H9 (cell line): ENCODE measurements around the gene DNM2. TPM values are rescaled to one million over a fixed set of nuclear protein-coding genes. Genes with fewer than 3 reads are reported as not detected.

Experiments
- DNase-seq: peaks from one replicate; pipeline ENCODE4 v3.0.0-alpha.2; 2017
- H2AFZ ChIP-seq: one replicate; pipeline ENCODE4 v1.6.1; 2013; ENCODE audit warnings: mild to moderate bottlenecking, low read length, control low read depth, moderate library complexity
- H2AK5ac ChIP-seq: 2 replicates; pipeline ENCODE4 v1.6.1; 2013; ENCODE audit warnings: low read length, control low read depth, mixed read lengths; ENCODE audit not compliant: insufficient read length
- H2BK120ac ChIP-seq: one replicate; pipeline ENCODE4 v1.6.1; 2013; ENCODE audit warnings: low read depth, mild to moderate bottlenecking, low read length, control low read depth, inconsistent platforms; ENCODE audit not compliant: poor library complexity, severe bottlenecking
- H2BK12ac ChIP-seq: 2 replicates; pipeline ENCODE4 v1.6.1; 2013; ENCODE audit warnings: low read length, control low read depth, mixed read lengths, low read depth; ENCODE audit not compliant: insufficient read length
- H2BK15ac ChIP-seq: 2 replicates; pipeline ENCODE4 v1.6.1; 2013; ENCODE audit warnings: low read depth, low read length, control low read depth
- H2BK20ac ChIP-seq: one replicate; pipeline ENCODE4 v1.6.1; 2013; ENCODE audit warnings: low read depth, mild to moderate bottlenecking, low read length, control low read depth, inconsistent platforms; ENCODE audit not compliant: poor library complexity, severe bottlenecking
- H2BK5ac ChIP-seq: 2 replicates; pipeline ENCODE4 v1.6.1; 2013; ENCODE audit warnings: low read length, control low read depth, mixed read lengths; ENCODE audit not compliant: insufficient read length
- H3K14ac ChIP-seq: 2 replicates; pipeline ENCODE4 v1.6.1; 2013; ENCODE audit warnings: low read length, control low read depth; ENCODE audit not compliant: insufficient read depth
- H3K18ac ChIP-seq: 2 replicates; pipeline ENCODE4 v1.6.1; 2013; ENCODE audit warnings: low read depth, mild to moderate bottlenecking, mixed read lengths, low read length, control low read depth; ENCODE audit not compliant: insufficient read length
- H3K23ac ChIP-seq: 2 replicates; pipeline ENCODE4 v1.6.1; 2013; ENCODE audit warnings: low read length, control low read depth, mixed read lengths, low read depth; ENCODE audit not compliant: insufficient read length
- H3K23me2 ChIP-seq: 2 replicates; pipeline ENCODE4 v1.6.1; 2013; ENCODE audit warnings: low read depth, mild to moderate bottlenecking, mixed read lengths, low read length, control low read depth; ENCODE audit not compliant: insufficient read length, poor library complexity, severe bottlenecking
- H3K27ac ChIP-seq: 2 replicates; pipeline ENCODE4 v1.5.1; 2013; ENCODE audit warnings: low read length, control low read depth, mixed read lengths, low read depth; ENCODE audit not compliant: insufficient read length
- H3K27me3 ChIP-seq: 2 replicates; pipeline ENCODE4 v1.6.1; 2013; ENCODE audit warnings: low read length, control low read depth, inconsistent platforms; ENCODE audit not compliant: insufficient read depth
- H3K4ac ChIP-seq: 2 replicates; pipeline ENCODE4 v1.6.1; 2013; ENCODE audit warnings: low read depth, mild to moderate bottlenecking, control low read depth, inconsistent platforms, low read length, moderate library complexity
- H3K4me1 ChIP-seq: 2 replicates; pipeline ENCODE4 v1.6.1; 2013; ENCODE audit warnings: low read length, control low read depth, inconsistent platforms; ENCODE audit not compliant: insufficient read depth
- H3K4me2 ChIP-seq: 2 replicates; pipeline ENCODE4 v1.6.1; 2013; ENCODE audit warnings: low read length, control low read depth, mixed read lengths; ENCODE audit not compliant: insufficient read length, insufficient read depth
- H3K56ac ChIP-seq: 2 replicates; pipeline ENCODE4 v1.6.1; 2013; ENCODE audit warnings: low read depth, mild to moderate bottlenecking, mixed read lengths, low read length, control low read depth; ENCODE audit not compliant: insufficient read length
- H3K79me1 ChIP-seq: 2 replicates; pipeline ENCODE4 v1.6.1; 2013; ENCODE audit warnings: low read depth, mild to moderate bottlenecking, moderate library complexity, low read length, control low read depth, inconsistent platforms; ENCODE audit not compliant: insufficient read depth, poor library complexity, severe bottlenecking
- H3K79me2 ChIP-seq: 2 replicates; pipeline ENCODE4 v1.6.1; 2013; ENCODE audit warnings: low read length, control low read depth, inconsistent platforms; ENCODE audit not compliant: insufficient read depth
- H3K9ac ChIP-seq: 2 replicates; pipeline ENCODE4 v1.6.1; 2013; ENCODE audit warnings: low read length, control low read depth, mixed read lengths; ENCODE audit not compliant: insufficient read length; ENCODE audit errors: extremely low read depth
- H3K9me3 ChIP-seq: one replicate; pipeline ENCODE4 v1.6.1; 2013; ENCODE audit warnings: low read depth, low read length, inconsistent platforms; ENCODE audit not compliant: control insufficient read depth
- H3T11ph ChIP-seq: one replicate; pipeline ENCODE4 v1.6.1; 2013; ENCODE audit warnings: mild to moderate bottlenecking, low read length, control low read depth, inconsistent platforms
- H4K20me1 ChIP-seq: one replicate; pipeline ENCODE4 v1.6.1; 2013; ENCODE audit not compliant: control insufficient read depth, insufficient read length, insufficient read depth
- H4K5ac ChIP-seq: 2 replicates; pipeline ENCODE4 v1.6.1; 2013; ENCODE audit warnings: low read depth, mild to moderate bottlenecking, mixed read lengths, low read length, control low read depth; ENCODE audit not compliant: insufficient read length
- H4K8ac ChIP-seq: replicated peaks from 2 replicates; pipeline ENCODE4 v1.6.1; 2013; ENCODE audit warnings: low read length, control low read depth, mixed read lengths, low read depth; ENCODE audit not compliant: insufficient read length
- H4K91ac ChIP-seq: 2 replicates; pipeline ENCODE4 v1.6.1; 2013; ENCODE audit warnings: low read depth, mild to moderate bottlenecking, moderate library complexity, mixed read lengths, low read length, control low read depth; ENCODE audit not compliant: insufficient read length
- H3K27ac Mint-ChIP-seq, 3 experiments: 2 replicates in 2 of 3; 3 replicates in 1 of 3; pipeline ENCODE4 v1.8.0; 2020 to 2021; ENCODE audit warnings: mixed read lengths in 3 of 3, mild to moderate bottlenecking in 1 of 3, moderate library complexity in 1 of 3
- H3K27me3 Mint-ChIP-seq: 2 replicates; pipeline ENCODE4 v1.8.0; 2021; ENCODE audit warnings: low read depth, mild to moderate bottlenecking, moderate library complexity, mixed read lengths
- H3K36me3 Mint-ChIP-seq, 3 experiments: 2 replicates in 2 of 3; 3 replicates in 1 of 3; pipeline ENCODE4 v1.8.0; 2020 to 2021; ENCODE audit warnings: low read depth in 3 of 3, mixed read lengths in 3 of 3; ENCODE audit not compliant: insufficient read depth in 1 of 3
- H3K4me1 Mint-ChIP-seq, 2 experiments: 2 replicates each; pipeline ENCODE4 v1.8.0; 2020; ENCODE audit warnings: mixed read lengths in 2 of 2
- H3K4me3 Mint-ChIP-seq, 2 experiments: 2 replicates in 1 of 2; 3 replicates in 1 of 2; pipeline ENCODE4 v1.8.0; 2020 to 2021; ENCODE audit warnings: mild to moderate bottlenecking in 2 of 2, mixed read lengths in 2 of 2, moderate library complexity in 1 of 2
- H3K9me3 Mint-ChIP-seq, 2 experiments: 2 replicates in 1 of 2; 3 replicates in 1 of 2; pipeline ENCODE4 v1.8.0; 2020; ENCODE audit warnings: mild to moderate bottlenecking in 2 of 2, mixed read lengths in 2 of 2, moderate library complexity in 1 of 2
- CTCF ChIP-seq: fragments of 200-600 bp; sonication (generic); conservative IDR thresholded peaks from 3 replicates; pipeline ENCODE4 v1.8.0; 2021; ENCODE audit warnings: antibody characterized with exemption, mild to moderate bottlenecking
- WGBS: extraction: QIAGEN DNeasy Blood & Tissue Kit; methylation state at CpG from one replicate; pipeline ENCODE4 v1.1.7; 2013; ENCODE audit warnings: missing lambda C conversion rate, low lambda C conversion rate, mixed read lengths; ENCODE audit not compliant: insufficient read length; ENCODE audit errors: extremely low coverage; 5-methylcytosine and 5-hydroxymethylcytosine counted together
- total RNA-seq: library from RNA; stranded (reverse); gene quantifications from 2 replicates; pipeline ENCODE4 v1.2.1, GENCODE V29; 2021

The DNM2 gene
- total RNA-seq, 1 experiment from 2014 or later = 152 TPM

- H3K56ac ChIP-seq = no peak overlapping the region
- H4K8ac ChIP-seq = no peak overlapping the region
- no peak overlapping the region for H3K18ac ChIP-seq
- no peak overlapping the region for H3K4me2 ChIP-seq
- H4K91ac ChIP-seq = no peak overlapping the region
- no peak overlapping the region for H3K23ac ChIP-seq
- Mint-ChIP-seq H3K36me3 (peaks cover 57 to 98% (median 97%) of the 10 kb centered on the region in 3 experiments), H3K9me3 (no peaks in the 10 kb centered on the region), H3K4me1 (peaks cover 0 to 3% of the 10 kb centered on the region in 2 experiments; a peak in 2 of 4 replicates), H3K27ac (no peak overlapping the region; a peak in 1 of 7 replicates), H3K27me3 (peaks cover 3% of the 10 kb centered on the region), H3K4me3 (no peak overlapping the region)
- TF ChIP-seq CTCF = no peak
- WGBS = no CpG with 5 or more reads among the region's 10 CpGs
- H3T11ph ChIP-seq = no peak overlapping the region
- no peaks in the 10 kb centered on the region for H3K4me1 ChIP-seq
- H3K9me3 ChIP-seq = no peaks in the 10 kb centered on the region
- H2BK15ac ChIP-seq = no peak overlapping the region
- H2AFZ ChIP-seq = no peak overlapping the region
- no peak overlapping the region; the same call in 1 of the 2 replicates for H3K14ac ChIP-seq
- no peak overlapping the region for H3K27ac ChIP-seq
- H4K5ac ChIP-seq = no peak overlapping the region
- no peak for DNase-seq
- no peak overlapping the region for H3K9ac ChIP-seq
- H2BK120ac ChIP-seq = no peak overlapping the region
- peaks cover 3% of the 10 kb centered on the region for H4K20me1 ChIP-seq
- peaks cover 3% of the 10 kb centered on the region for H3K79me1 ChIP-seq
- H2AK5ac ChIP-seq = no peak overlapping the region
- 0 out of 2 replicates have a peak, but pooled peaks cover 3% of the 10 kb centered on the region for H3K79me2 ChIP-seq
- no peak overlapping the region for H2BK5ac ChIP-seq
- H2BK12ac ChIP-seq = no peak overlapping the region
- H3K4ac ChIP-seq = no peak overlapping the region
- H2BK20ac ChIP-seq = no peak overlapping the region
- H3K27me3 ChIP-seq = no peaks in the 10 kb centered on the region
- no peaks in the 10 kb centered on the region for H3K23me2 ChIP-seq
Observed at GRCh38 chr19:10686193-10686592, 31.7 kb upstream of the DNM2 start.
